HL-60 (cell line): ENCODE results near the gene VAT1L.

Experiments used
- CTCF ChIP-seq: IDR thresholded peaks from one replicate; pipeline ENCODE4 v1.5.1; 2011; ENCODE audit warnings: low read length, control low read depth, inconsistent platforms; ENCODE audit not compliant: insufficient read depth
- GABPA ChIP-seq: IDR thresholded peaks from 2 replicates; pipeline ENCODE4 v1.6.1; 2012; ENCODE audit warnings: low read depth
- POLR2AphosphoS5 ChIP-seq: IDR thresholded peaks from 2 replicates; pipeline ENCODE4 v1.6.1; 2012; ENCODE audit warnings: low read depth
- REST ChIP-seq: IDR thresholded peaks from 2 replicates; pipeline ENCODE4 v1.6.1; 2012; ENCODE audit warnings: low read depth; ENCODE audit not compliant: insufficient replicate concordance
- SPI1 ChIP-seq: IDR thresholded peaks from 2 replicates; pipeline ENCODE4 v1.6.1; 2012; ENCODE audit warnings: low read depth, mild to moderate bottlenecking, borderline replicate concordance

- no peak for TF ChIP-seq CTCF
- TF ChIP-seq REST, result no peak
- TF ChIP-seq POLR2AphosphoS5, result no peak
- TF ChIP-seq GABPA, result no peak
- TF ChIP-seq SPI1, result no peak
Observed at GRCh38 chr16:77898671-77899211, 110.4 kb downstream of the VAT1L start.
